Vagina (tissue), 2 donors: ENCODE results near the gene MSL2. TPM values are rescaled to one million over a fixed set of nuclear protein-coding genes. Genes with fewer than 3 reads are reported as not detected.
"Not testable (repeated sequence)": the region's sequence is repeated elsewhere in the genome, so short reads cannot be mapped to it uniquely, and the experiment has no call there.

Experiments
- DNase-seq, 2 donors: peaks; one replicate each; pipeline ENCODE4 v3.0.0-alpha.2; 2017; ENCODE audit errors: extremely low spot score in 2 of 2
- H3K27ac ChIP-seq: fragments of 200-600 bp; sonication (generic); one replicate; pipeline ENCODE4 v1.5.1; 2019
- H3K27me3 ChIP-seq: fragments of 200-600 bp; sonication (generic); one replicate; pipeline ENCODE4 v1.5.1; 2019
- H3K36me3 ChIP-seq, 2 donors: fragments of 200-600 bp; sonication (generic); one replicate each; pipeline ENCODE4 v1.5.1; 2017 to 2019
- H3K4me1 ChIP-seq: fragments of 200-600 bp; sonication (generic); one replicate; pipeline ENCODE4 v1.5.1; 2019
- H3K4me3 ChIP-seq, 2 donors: fragments of 200-600 bp; sonication (generic); 1 replicate in 1 of 2; 2 replicates in 1 of 2; pipeline ENCODE4 v1.5.1; 2016 to 2019
- H3K9me3 ChIP-seq: fragments of 200-600 bp; sonication (generic); one replicate; pipeline ENCODE4 v1.5.1; 2019
- CTCF ChIP-seq, 3 experiments: fragments of 450-650 bp in 2 of 3; fragments of 200-600 bp in 1 of 3; sonication (generic) in 1 of 3; IDR thresholded peaks; one replicate each; pipeline ENCODE4 v1.5.1; 2017 to 2019; ENCODE audit warnings: antibody characterized with exemption in 3 of 3, mild to moderate bottlenecking in 2 of 3, moderate library complexity in 2 of 3
- POLR2A ChIP-seq, 2 donors: fragments of 450-650 bp; IDR thresholded peaks; one replicate each; pipeline ENCODE4 v1.6.1; 2017; ENCODE audit warnings: antibody characterized with exemption in 2 of 2, mild to moderate bottlenecking in 2 of 2, moderate library complexity in 2 of 2
- POLR2AphosphoS5 ChIP-seq, 2 donors: sonication (generic); formaldehyde crosslinking; IDR thresholded peaks; one replicate each; pipeline ENCODE4 v1.9.0; 2017; ENCODE audit warnings: antibody characterized with exemption in 2 of 2, mild to moderate bottlenecking in 2 of 2, low read depth in 1 of 2; ENCODE audit not compliant: insufficient read depth in 1 of 2
- intact Hi-C: fragments of 100-400 bp; cut with DNase I; formaldehyde crosslinking; loops from one replicate; pipeline ENCODE4 v1.15.1; 2023
- total RNA-seq: library from RNA; depleted of rRNA; stranded (reverse); fragments of >200 nt; gene quantifications from one replicate; pipeline ENCODE4 v1.2.3, GENCODE V29; 2016

Gene MSL2
- total RNA-seq, 1 donor from 2014 or later = 18.7 TPM

- peaks cover 80% of the 10 kb centered on the region for H3K4me1 ChIP-seq
These were observed 29.6 kb downstream of the MSL2 start for GRCh38 chr3:136166507-136166906.

GRCh38 chr3:136163607-136164006, 32.5 kb downstream of the MSL2 start:
- H3K27me3 ChIP-seq, H3K4me3 ChIP-seq, H3K9me3 ChIP-seq, H3K36me3 ChIP-seq, H3K27ac ChIP-seq, intact Hi-C loops, DNase-seq: not testable (repeated sequence)
- H3K4me1 ChIP-seq = peaks cover 57% of the 10 kb centered on the region

More at GRCh38 chr3:136166507-136166906, 29.6 kb downstream of the MSL2 start:
- TF ChIP-seq CTCF (IDR thresholded peaks at IDR 0.05) (no peak), POLR2AphosphoS5 (IDR thresholded peaks at IDR 0.05; ENCODE audit: insufficient read depth in 1 of 2, low read depth in 1 of 2) (no peak)
- intact Hi-C loops = no loop called here
- H3K4me3 ChIP-seq = no peak overlapping the region
- H3K27me3 ChIP-seq = no peaks in the 10 kb centered on the region
- no peaks in the 10 kb centered on the region for H3K9me3 ChIP-seq
- no peaks in the 10 kb centered on the region for H3K36me3 ChIP-seq
- no peak overlapping the region for H3K27ac ChIP-seq
- DNase-seq = no peak

GRCh38 chr3:136162322-136162721, 33.8 kb downstream of the MSL2 start:
- H3K4me1 ChIP-seq = peaks cover 54% of the 10 kb centered on the region
- no peak overlapping the region for H3K4me3 ChIP-seq
- no peak for TF ChIP-seq POLR2A (IDR thresholded peaks at IDR 0.05)
- TF ChIP-seq POLR2AphosphoS5 (IDR thresholded peaks at IDR 0.05; ENCODE audit: insufficient read depth in 1 of 2, low read depth in 1 of 2) = no peak
- no peak for TF ChIP-seq CTCF (IDR thresholded peaks at IDR 0.05)
- H3K27ac ChIP-seq = no peak overlapping the region
- intact Hi-C loops = no loop called here
- no peaks in the 10 kb centered on the region for H3K27me3 ChIP-seq
- DNase-seq = no peak
- H3K9me3 ChIP-seq = no peaks in the 10 kb centered on the region
- H3K36me3 ChIP-seq = no peaks in the 10 kb centered on the region

GRCh38 chr3:136161516-136161915, 34.6 kb downstream of the MSL2 start:
- intact Hi-C loops = no loop called here
- Histone ChIP-seq H3K36me3 (no peaks in the 10 kb centered on the region), H3K4me3 (no peak overlapping the region), H3K9me3 (no peaks in the 10 kb centered on the region), H3K27ac (no peak overlapping the region), H3K27me3 (no peaks in the 10 kb centered on the region), H3K4me1 (peaks cover 50% of the 10 kb centered on the region)
- DNase-seq = no peak
- TF ChIP-seq CTCF (IDR thresholded peaks at IDR 0.05) (no peak), POLR2A (IDR thresholded peaks at IDR 0.05) (no peak), POLR2AphosphoS5 (IDR thresholded peaks at IDR 0.05; ENCODE audit: insufficient read depth in 1 of 2, low read depth in 1 of 2) (no peak)

GRCh38 chr3:136152963-136153362, 43.2 kb downstream of the MSL2 start:
- Histone ChIP-seq H3K4me3 (no peak overlapping the region), H3K27ac (no peak overlapping the region), H3K9me3 (no peaks in the 10 kb centered on the region), H3K27me3 (no peaks in the 10 kb centered on the region), H3K4me1 (peaks cover 69% of the 10 kb centered on the region), H3K36me3 (peaks cover 0 to 13% of the 10 kb centered on the region in 2 donors)
- intact Hi-C loops = no loop called here
- TF ChIP-seq POLR2AphosphoS5 (IDR thresholded peaks at IDR 0.05; ENCODE audit: insufficient read depth in 1 of 2, low read depth in 1 of 2) (no peak), CTCF (IDR thresholded peaks at IDR 0.05) (no peak), POLR2A (IDR thresholded peaks at IDR 0.05) (no peak)
- no peak for DNase-seq
